ENCODE results near the gene PIK3CG. TPM values are rescaled to one million over a fixed set of nuclear protein-coding genes. Genes with fewer than 3 reads are reported as not detected.
A peak's percentile ranks its signal among the peaks of the same experiment; 100 is the strongest.

The PIK3CG gene
- total and polyA plus RNA-seq, 2 donors (not counting 1 experiment from before 2014, with no cell fraction given): 13.3 to 44.8 TPM

DNA sequence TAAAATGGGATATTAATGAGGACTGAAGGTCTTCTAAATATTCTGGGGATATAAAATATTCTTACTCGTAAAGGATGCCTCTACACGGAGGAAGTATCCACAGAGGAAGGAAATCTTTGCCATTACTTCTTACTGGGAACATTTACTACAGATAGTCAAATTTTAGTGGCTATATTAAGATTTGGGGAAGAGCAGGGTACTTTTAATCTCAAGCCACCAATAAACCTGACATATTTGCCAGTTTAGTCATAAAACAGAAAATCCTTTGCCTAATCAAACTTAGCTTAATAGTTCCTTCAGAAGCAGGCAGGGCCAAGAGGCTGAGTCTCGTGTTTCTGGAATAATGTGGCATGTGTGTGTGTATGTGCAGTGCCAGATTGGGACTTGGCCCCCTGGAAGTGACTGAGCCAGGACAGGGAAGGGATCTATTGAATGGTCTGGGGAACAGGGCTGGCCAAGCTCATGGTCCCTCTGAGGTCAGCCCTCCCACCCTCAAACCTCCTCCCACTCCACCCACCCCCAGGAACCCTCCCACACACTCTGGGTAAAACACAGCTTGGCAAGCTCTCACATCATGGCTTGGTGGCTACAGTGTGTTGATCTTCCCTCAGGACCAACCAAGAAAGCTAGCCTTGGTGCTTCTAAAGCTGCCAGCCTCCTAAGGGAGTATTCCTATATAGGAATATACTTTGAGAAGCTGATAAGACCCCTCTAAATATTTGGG is 1.6 kb upstream of the PIK3CG start:
- 71% methylated on average over 1 of the region's 3 CpGs for WGBS (ENCODE audit: insufficient coverage)
- CTCF ChIA-PET: interaction anchor here (1.6 to 2.3 kb wide), 2 partner anchors 71 to 306 kb away, joined by 5 to 6 read pairs; no protein-coding TSS in a partner anchor

More for the DNA sequence above, 1.6 kb upstream of the PIK3CG start:
- H3K4me2 ChIP-seq (replicated peaks; ENCODE audit: low read depth, low read length, poor library complexity, severe bottlenecking): peak overlapping the region; percentile 71
- peak overlapping the region; percentile 92 for H3K27ac ChIP-seq (ENCODE audit: low read length in 2 of 2)
- no peaks in the 10 kb centered on the region for H4K20me1 ChIP-seq (ENCODE audit: control insufficient read depth, insufficient read depth, low read length, poor library complexity, severe bottlenecking)
- no peak overlapping the region for H3K9ac ChIP-seq (ENCODE audit: low read length)
- intact Hi-C loops (cut with micrococcal nuclease): loop anchor here (10.0 kb wide), 1 partner anchor 309 kb away; no protein-coding TSS in a partner anchor
- ATAC-seq (ENCODE audit: low read depth): no peak
- Mint-ChIP-seq H3K4me3 (peak overlapping the region; percentile 23), H3K27ac (peak overlapping the region; percentile 86), H3K4me1 (peaks cover 57% of the 10 kb centered on the region), H3K27me3 (no peaks in the 10 kb centered on the region), H3K9me3 (ENCODE audit: insufficient read depth) (no peaks in the 10 kb centered on the region)
- peaks cover 33 to 38% of the 10 kb centered on the region in 2 donors for H3K4me1 ChIP-seq (ENCODE audit: control insufficient read depth in 2 of 2, insufficient read depth in 2 of 2, low read length in 2 of 2)
- peaks cover 0 to 13% of the 10 kb centered on the region in 2 experiments for H3K36me3 ChIP-seq (replicated peaks in 1 of 2; ENCODE audit: control extremely low read depth in 1 of 2, control insufficient read depth in 1 of 2, extremely low read depth in 1 of 2, insufficient read depth in 2 of 2, low read length in 1 of 2)
- peak overlapping the region; percentile 53 for H2AFZ ChIP-seq (ENCODE audit: insufficient read depth, low read depth, low read length, poor library complexity, severe bottlenecking)
- DNase-seq: no peak
- H3K9me3 ChIP-seq (ENCODE audit: control extremely low read depth in 1 of 3, control insufficient read depth in 2 of 3, insufficient read depth in 1 of 3, low read length in 2 of 3): peaks cover 0 to 19% (median 0%) of the 10 kb centered on the region in 3 donors
- H3K4me3 ChIP-seq (ENCODE audit: control extremely low read depth in 1 of 5, extremely low read depth in 1 of 5, insufficient read depth in 1 of 5, low read depth in 2 of 5, low read length in 4 of 5): peak overlapping the region in 1 of 5 experiments; percentile 89
- H3K79me2 ChIP-seq (ENCODE audit: control insufficient read depth, insufficient read depth, low read length): peaks cover 66% of the 10 kb centered on the region
- no peaks in the 10 kb centered on the region for H3K27me3 ChIP-seq (replicated peaks in 1 of 4; ENCODE audit: control extremely low read depth in 1 of 4, control insufficient read depth in 3 of 4, insufficient read depth in 4 of 4, low read length in 3 of 4)
- TF ChIP-seq CTCF (IDR thresholded peaks at IDR 0.05) (no peak), EZH2 (IDR thresholded peaks at IDR 0.05; ENCODE audit: borderline replicate concordance, insufficient read depth, low read depth, low read length, poor library complexity, severe bottlenecking) (no peak)
- POLR2A ChIA-PET: interaction anchor here (0.7 to 1.9 kb wide), 2 partner anchors 10 to 305 kb away, joined by 4 to 5 read pairs; partner anchors contain the start of gene HBP1

Measured in B cell (primary cell).